HepG2 (cell line): Measurements from ENCODE around the gene MYBL2. TPM values are rescaled to one million over a fixed set of nuclear protein-coding genes. Genes with fewer than 3 reads are reported as not detected.

ENCODE experiments used
- DPF2 ChIP-seq: sonication (generic); formaldehyde crosslinking; IDR thresholded peaks from 2 replicates; pipeline ENCODE4 v1.4.0; 2020; ENCODE audit warnings: mild to moderate bottlenecking, low read depth, missing genetic modification reagents, borderline replicate concordance
- FOXO1 ChIP-seq: sonication (generic); formaldehyde crosslinking; IDR thresholded peaks from 2 replicates; pipeline ENCODE4 v1.4.0; 2020; ENCODE audit warnings: missing genetic modification reagents
- HMG20A ChIP-seq: IDR thresholded peaks from 2 replicates; pipeline ENCODE4 v1.6.1; 2016; ENCODE audit warnings: borderline replicate concordance
- HNRNPLL ChIP-seq: fragments of 200-400 bp; formaldehyde crosslinking; IDR thresholded peaks from 2 replicates; pipeline ENCODE4 v1.6.1; 2017; ENCODE audit warnings: mild to moderate bottlenecking, low read depth, low read length; ENCODE audit not compliant: poor library complexity, severe bottlenecking
- KAT7 ChIP-seq: IDR thresholded peaks from 2 replicates; pipeline ENCODE4 v1.6.1; 2018; ENCODE audit warnings: borderline replicate concordance, missing compliant biosample characterization
- KDM5B ChIP-seq: sonication (generic); formaldehyde crosslinking; IDR thresholded peaks from 2 replicates; pipeline ENCODE4 v1.4.0; 2020; ENCODE audit warnings: missing genetic modification reagents, mild to moderate bottlenecking, borderline replicate concordance
- MAX ChIP-seq: IDR thresholded peaks from 2 replicates; pipeline ENCODE4 v1.6.1; 2012; ENCODE audit warnings: inconsistent platforms
- PBX2 ChIP-seq: IDR thresholded peaks from 2 replicates; pipeline ENCODE4 v1.6.1; 2016; ENCODE audit warnings: control low read depth
- PHB2 ChIP-seq: fragments of 450-650 bp; IDR thresholded peaks from 2 replicates; pipeline ENCODE4 v1.6.1; 2018; ENCODE audit not compliant: partially characterized antibody
- PHF5A ChIP-seq: IDR thresholded peaks from one replicate; pipeline ENCODE4 v1.6.1; 2018; ENCODE audit warnings: low read depth, missing genetic modification reagents; ENCODE audit not compliant: unreplicated experiment
- POGZ ChIP-seq: sonication (generic); formaldehyde crosslinking; IDR thresholded peaks from 2 replicates; pipeline ENCODE4 v1.4.0; 2020; ENCODE audit warnings: mild to moderate bottlenecking, missing genetic modification reagents
- SIN3A ChIP-seq: IDR thresholded peaks from 2 replicates; pipeline ENCODE4 v1.6.1; 2011; ENCODE audit warnings: low read depth, mild to moderate bottlenecking, control low read depth, low read length, borderline replicate concordance
- SMAD3 ChIP-seq: sonication (generic); formaldehyde crosslinking; IDR thresholded peaks from 2 replicates; pipeline ENCODE4 v1.4.0; 2020; ENCODE audit warnings: missing genetic modification reagents
- SYNCRIP ChIP-seq: fragments of 200-400 bp; formaldehyde crosslinking; IDR thresholded peaks from 2 replicates; pipeline ENCODE4 v1.6.1; 2018; ENCODE audit warnings: mild to moderate bottlenecking, low read depth, low read length; ENCODE audit not compliant: insufficient read depth
- TFDP2 ChIP-seq: sonication (generic); formaldehyde crosslinking; IDR thresholded peaks from 2 replicates; pipeline ENCODE4 v1.4.0; 2020; ENCODE audit warnings: missing genetic modification reagents
- THAP11 ChIP-seq: IDR thresholded peaks from 2 replicates; pipeline ENCODE4 v1.6.1; 2016; ENCODE audit warnings: missing biosample characterization, missing genetic modification reagents
- TP53 ChIP-seq: sonication (generic); formaldehyde crosslinking; conservative IDR thresholded peaks from 2 replicates; pipeline ENCODE4 v1.4.0; 2020; ENCODE audit warnings: missing genetic modification reagents
- WIZ ChIP-seq: sonication (generic); formaldehyde crosslinking; IDR thresholded peaks from 2 replicates; pipeline ENCODE4 v1.5.1; 2020; ENCODE audit warnings: mild to moderate bottlenecking, missing genetic modification reagents
- XBP1 ChIP-seq: sonication (generic); formaldehyde crosslinking; IDR thresholded peaks from 2 replicates; pipeline ENCODE4 v1.5.0; 2020; ENCODE audit warnings: missing genetic modification reagents
- ZBTB7A ChIP-seq: sonication (generic); formaldehyde crosslinking; IDR thresholded peaks from 2 replicates; pipeline ENCODE4 v1.8.0; 2022; ENCODE audit warnings: mild to moderate bottlenecking, missing genetic modification reagents
- ZGPAT ChIP-seq: IDR thresholded peaks from 2 replicates; pipeline ENCODE4 v1.6.1; 2016; ENCODE audit warnings: mild to moderate bottlenecking
- ZIK1 ChIP-seq: sonication (generic); formaldehyde crosslinking; IDR thresholded peaks from 2 replicates; pipeline ENCODE4 v1.5.0; 2020; ENCODE audit warnings: mild to moderate bottlenecking, low read depth, missing genetic modification reagents, borderline replicate concordance
- ZMAT3 ChIP-seq: sonication (generic); formaldehyde crosslinking; conservative IDR thresholded peaks from 2 replicates; pipeline ENCODE4 v1.7.0; 2021; ENCODE audit warnings: missing genetic modification reagents
- ZNF17 ChIP-seq: sonication (generic); formaldehyde crosslinking; IDR thresholded peaks from 2 replicates; pipeline ENCODE4 v1.5.0; 2020; ENCODE audit warnings: mild to moderate bottlenecking, missing genetic modification reagents
- ZNF354B ChIP-seq: sonication (generic); formaldehyde crosslinking; IDR thresholded peaks from 2 replicates; pipeline ENCODE4 v1.8.0; 2022; ENCODE audit warnings: mild to moderate bottlenecking, missing genetic modification reagents
- ZNF550 ChIP-seq: sonication (generic); formaldehyde crosslinking; IDR thresholded peaks from 2 replicates; pipeline ENCODE4 v1.4.0; 2020; ENCODE audit warnings: mild to moderate bottlenecking, missing genetic modification reagents, borderline replicate concordance
- ZNF552 ChIP-seq: sonication (generic); formaldehyde crosslinking; IDR thresholded peaks from 2 replicates; pipeline ENCODE4 v1.9.0; 2022; ENCODE audit warnings: missing genetic modification reagents, mild to moderate bottlenecking, borderline replicate concordance
- ZNF737 ChIP-seq: sonication (generic); formaldehyde crosslinking; IDR thresholded peaks from 2 replicates; pipeline ENCODE4 v1.5.0; 2020; ENCODE audit warnings: missing genetic modification reagents, mild to moderate bottlenecking, borderline replicate concordance
- ZNF891 ChIP-seq: sonication (generic); formaldehyde crosslinking; IDR thresholded peaks from 2 replicates; pipeline ENCODE4 v1.5.0; 2020; ENCODE audit warnings: mild to moderate bottlenecking, missing genetic modification reagents
- polyA plus RNA-seq, 8 experiments: library from polyadenylated mRNA; depleted of rRNA in 3 of 8; stranded (reverse) in 7 of 8; unstranded in 1 of 8; fragments of >200 nt; fragmentation: Illumina TruSeq in 4 of 8; extraction: Trizol in 4 of 8; gene quantifications; 2 replicates each; pipeline versions ENCODE4 v1.2.1 to v1.2.3, GENCODE V29; 2011 to 2016; ENCODE audit warnings: low read depth in 4 of 8, missing spikeins in 1 of 8, mixed read lengths in 1 of 8; ENCODE audit not compliant: insufficient read depth in 1 of 8
- total RNA-seq, 5 experiments: library from RNA; depleted of rRNA; stranded (reverse); fragments of >200 nt; fragmentation: Illumina TruSeq; extraction: Trizol; gene quantifications; 2 replicates each; pipeline ENCODE4 v1.2.3, GENCODE V29; 2016; ENCODE audit warnings: low read depth in 1 of 5

The MYBL2 gene
- total and polyA plus RNA-seq, 2 of the 13 experiments (the other 11 are each of a cell fraction or from before 2014, with no cell fraction given) = 11.9 to 66.2 TPM

- peak; percentile 44; the same call in 1 of the 2 replicates for TF ChIP-seq FOXO1 (CRISPR knock-in tag)
- no peak for TF ChIP-seq PHB2
- TF ChIP-seq KDM5B (CRISPR knock-in tag) = no peak; the same call in 1 of the 2 replicates
- TF ChIP-seq SYNCRIP = no peak
- 0 out of 2 replicates have a peak, but pooled peaks have one; percentile 24 for TF ChIP-seq ZNF891 (CRISPR knock-in tag)
- no peak for TF ChIP-seq SIN3A
- TF ChIP-seq ZNF17 = no peak
- 0 out of 2 replicates have a peak, but pooled peaks have one; percentile 18 for TF ChIP-seq TFDP2
- no peak for TF ChIP-seq TP53
- no peak; the same call in 1 of the 2 replicates for TF ChIP-seq ZGPAT (CRISPR knock-in tag)
- 0 out of 2 replicates have a peak, but pooled peaks have one; percentile 33 for TF ChIP-seq SMAD3 (CRISPR knock-in tag)
- TF ChIP-seq ZBTB7A (CRISPR knock-in tag) = no peak
- no peak for TF ChIP-seq KAT7 (CRISPR knock-in tag)
- TF ChIP-seq POGZ (CRISPR knock-in tag) = no peak
- no peak for TF ChIP-seq ZMAT3 (CRISPR knock-in tag)
- TF ChIP-seq THAP11 (CRISPR knock-in tag) = peak; percentile 38; the same call in 1 of the 2 replicates
- no peak for TF ChIP-seq MAX
- no peak for TF ChIP-seq ZNF737 (CRISPR knock-in tag)
- TF ChIP-seq PBX2 (CRISPR knock-in tag) = no peak
- TF ChIP-seq HMG20A (CRISPR knock-in tag) = no peak
- no peak for TF ChIP-seq ZIK1 (CRISPR knock-in tag)
- TF ChIP-seq ZNF550 = no peak
- TF ChIP-seq ZNF354B (CRISPR knock-in tag) = no peak
- no peak for TF ChIP-seq XBP1 (CRISPR knock-in tag)
- TF ChIP-seq PHF5A (CRISPR knock-in tag) = no peak
- TF ChIP-seq ZNF552 (CRISPR knock-in tag) = no peak
- TF ChIP-seq DPF2 (CRISPR knock-in tag) = no peak
- no peak for TF ChIP-seq WIZ (CRISPR knock-in tag)
- TF ChIP-seq HNRNPLL = no peak
Measured at GRCh38 chr20:43691928-43692524, 25.1 kb downstream of the MYBL2 start (continued).
